ENCODE results near the gene SH3GL2.
A peak's percentile ranks its signal among the peaks of the same experiment; 100 is the strongest.

The SH3GL2 gene

GRCh38 chr9:17699615-17700330 lies 120.9 kb downstream of the SH3GL2 start:
- no peak overlapping the region for H2BK15ac ChIP-seq (replicated peaks; ENCODE audit: low read depth)
- H3K27ac ChIP-seq (ENCODE audit: low read depth, low read length) = no peak overlapping the region
- no peak overlapping the region for H3K9ac ChIP-seq (ENCODE audit: low read length)
- no peak overlapping the region for H3K4me2 ChIP-seq (ENCODE audit: low read length)
- H4K8ac ChIP-seq (ENCODE audit: low read depth, low read length) = no peak overlapping the region
- H3K4me3 ChIP-seq (ENCODE audit: low read length) = no peak overlapping the region
- H3K27me3 ChIP-seq (ENCODE audit: insufficient read depth, low read length, poor library complexity) = no peaks in the 10 kb centered on the region
- no peaks in the 10 kb centered on the region for H3K79me2 ChIP-seq (ENCODE audit: control insufficient read depth, insufficient read depth, low read length)
- H3K23ac ChIP-seq (ENCODE audit: low read length) = no peak overlapping the region
- no peaks in the 10 kb centered on the region for H3K4me1 ChIP-seq (ENCODE audit: control insufficient read depth, low read depth, low read length)
- no peak overlapping the region for H3K56ac ChIP-seq (ENCODE audit: low read length)
- H3K79me1 ChIP-seq (ENCODE audit: low read length) = no peaks in the 10 kb centered on the region
- DNase-seq = no peak
- H2AK5ac ChIP-seq (ENCODE audit: low read length) = no peak overlapping the region
- H2BK120ac ChIP-seq (ENCODE audit: low read depth, low read length) = no peak overlapping the region
- no peak overlapping the region for H2BK5ac ChIP-seq (ENCODE audit: low read length)
- H3K18ac ChIP-seq (ENCODE audit: low read length) = no peak overlapping the region
- H4K5ac ChIP-seq (ENCODE audit: low read length) = no peak overlapping the region
- no peaks in the 10 kb centered on the region for H3K36me3 ChIP-seq (ENCODE audit: control insufficient read depth, insufficient read depth, low read length)
- no CpG with 5 or more reads among the region's 3 CpGs for WGBS (ENCODE audit: extremely low coverage, insufficient coverage, low lambda C conversion rate)
- H3K4ac ChIP-seq (ENCODE audit: low read depth, low read length) = no peak overlapping the region

GRCh38 chr9:17706347-17706746 lies 127.5 kb downstream of the SH3GL2 start:
- no peak overlapping the region for H2AK5ac ChIP-seq (ENCODE audit: low read length)
- H3K56ac ChIP-seq (ENCODE audit: low read length) = no peak overlapping the region
- no CpG with 5 or more reads among the region's 2 CpGs for WGBS (ENCODE audit: extremely low coverage, insufficient coverage, low lambda C conversion rate)

GRCh38 chr9:17719053-17719452 lies 140.2 kb downstream of the SH3GL2 start:
- H2BK15ac ChIP-seq (replicated peaks; ENCODE audit: low read depth) = no peak overlapping the region
- H3K4me1 ChIP-seq (ENCODE audit: control insufficient read depth, low read depth, low read length) = no peaks in the 10 kb centered on the region
- no peak overlapping the region for H3K27ac ChIP-seq (ENCODE audit: low read depth, low read length)
- WGBS (ENCODE audit: extremely low coverage, insufficient coverage, low lambda C conversion rate) = no CpG with 5 or more reads among the region's 1 CpG
- no peak overlapping the region for H2AK5ac ChIP-seq (ENCODE audit: low read length)
- H4K8ac ChIP-seq (ENCODE audit: low read depth, low read length) = no peak overlapping the region
- H2BK120ac ChIP-seq (ENCODE audit: low read depth, low read length) = no peak overlapping the region
- DNase-seq = no peak
- H3K4ac ChIP-seq (ENCODE audit: low read depth, low read length) = no peak overlapping the region
- H3K79me1 ChIP-seq (ENCODE audit: low read length) = no peaks in the 10 kb centered on the region
- no peak overlapping the region for H3K4me3 ChIP-seq (ENCODE audit: low read length)
- H3K9ac ChIP-seq (ENCODE audit: low read length) = no peak overlapping the region
- no peaks in the 10 kb centered on the region for H3K36me3 ChIP-seq (ENCODE audit: control insufficient read depth, insufficient read depth, low read length)
- H3K23ac ChIP-seq (ENCODE audit: low read length) = no peak overlapping the region
- no peaks in the 10 kb centered on the region for H3K79me2 ChIP-seq (ENCODE audit: control insufficient read depth, insufficient read depth, low read length)
- no peak overlapping the region for H3K18ac ChIP-seq (ENCODE audit: low read length)
- H3K4me2 ChIP-seq (ENCODE audit: low read length) = no peak overlapping the region
- no peak overlapping the region for H4K5ac ChIP-seq (ENCODE audit: low read length)
- no peak overlapping the region for H3K56ac ChIP-seq (ENCODE audit: low read length)
- no peaks in the 10 kb centered on the region for H3K27me3 ChIP-seq (ENCODE audit: insufficient read depth, low read length, poor library complexity)
- H2BK5ac ChIP-seq (ENCODE audit: low read length) = no peak overlapping the region

More at GRCh38 chr9:17706347-17706746, 127.5 kb downstream of the SH3GL2 start:
- no peaks in the 10 kb centered on the region for H3K4me1 ChIP-seq (ENCODE audit: control insufficient read depth, low read depth, low read length)
- H3K27me3 ChIP-seq (ENCODE audit: insufficient read depth, low read length, poor library complexity) = no peaks in the 10 kb centered on the region
- no peak overlapping the region for H3K18ac ChIP-seq (ENCODE audit: low read length)
- no peak overlapping the region for H2BK120ac ChIP-seq (ENCODE audit: low read depth, low read length)
- no peak overlapping the region for H3K9ac ChIP-seq (ENCODE audit: low read length)
- no peak overlapping the region for H3K27ac ChIP-seq (ENCODE audit: low read depth, low read length)
- H4K5ac ChIP-seq (ENCODE audit: low read length) = no peak overlapping the region
- H3K4ac ChIP-seq (ENCODE audit: low read depth, low read length) = no peak overlapping the region
- H3K4me3 ChIP-seq (ENCODE audit: low read length) = no peak overlapping the region
- H3K36me3 ChIP-seq (ENCODE audit: control insufficient read depth, insufficient read depth, low read length) = no peaks in the 10 kb centered on the region
- no peak overlapping the region for H3K4me2 ChIP-seq (ENCODE audit: low read length)
- H3K79me1 ChIP-seq (ENCODE audit: low read length) = no peaks in the 10 kb centered on the region
- DNase-seq = no peak
- no peak overlapping the region for H2BK5ac ChIP-seq (ENCODE audit: low read length)
- H2BK15ac ChIP-seq (replicated peaks; ENCODE audit: low read depth) = no peak overlapping the region
- no peak overlapping the region for H4K8ac ChIP-seq (ENCODE audit: low read depth, low read length)
- no peaks in the 10 kb centered on the region for H3K79me2 ChIP-seq (ENCODE audit: control insufficient read depth, insufficient read depth, low read length)
- H3K23ac ChIP-seq (ENCODE audit: low read length) = no peak overlapping the region

- no CpG with 5 or more reads among the region's 3 CpGs for WGBS (ENCODE audit: extremely low coverage, insufficient coverage, low lambda C conversion rate)
- H3K9ac ChIP-seq (ENCODE audit: low read length) = no peak overlapping the region
- H2BK5ac ChIP-seq (ENCODE audit: low read length) = no peak overlapping the region
- H3K23ac ChIP-seq (ENCODE audit: low read length) = no peak overlapping the region
- H3K4me2 ChIP-seq (ENCODE audit: low read length) = no peak overlapping the region
- H3K36me3 ChIP-seq (ENCODE audit: control insufficient read depth, insufficient read depth, low read length) = no peaks in the 10 kb centered on the region
- no peak overlapping the region for H2AK5ac ChIP-seq (ENCODE audit: low read length)
- no peak overlapping the region for H4K8ac ChIP-seq (ENCODE audit: low read depth, low read length)
- H3K4ac ChIP-seq (ENCODE audit: low read depth, low read length) = no peak overlapping the region
- no peak overlapping the region for H3K18ac ChIP-seq (ENCODE audit: low read length)
- no peak overlapping the region for H2BK15ac ChIP-seq (replicated peaks; ENCODE audit: low read depth)
- H4K5ac ChIP-seq (ENCODE audit: low read length) = no peak overlapping the region
- no peaks in the 10 kb centered on the region for H3K79me2 ChIP-seq (ENCODE audit: control insufficient read depth, insufficient read depth, low read length)
- H3K27ac ChIP-seq (ENCODE audit: low read depth, low read length) = no peak overlapping the region
- H2BK120ac ChIP-seq (ENCODE audit: low read depth, low read length) = no peak overlapping the region
- H3K27me3 ChIP-seq (ENCODE audit: insufficient read depth, low read length, poor library complexity) = no peaks in the 10 kb centered on the region
- no peaks in the 10 kb centered on the region for H3K4me1 ChIP-seq (ENCODE audit: control insufficient read depth, low read depth, low read length)
- H3K4me3 ChIP-seq (ENCODE audit: low read length) = no peak overlapping the region
- H3K56ac ChIP-seq (ENCODE audit: low read length) = no peak overlapping the region
- H3K79me1 ChIP-seq (ENCODE audit: low read length) = no peaks in the 10 kb centered on the region
- DNase-seq = no peak
Observed at GRCh38 chr9:17721954-17722353, 143.1 kb downstream of the SH3GL2 start.

GRCh38 chr9:17723656-17724055 lies 144.8 kb downstream of the SH3GL2 start:
- Histone ChIP-seq H3K56ac (ENCODE audit: low read length) (no peak overlapping the region), H3K4ac (ENCODE audit: low read depth, low read length) (no peak overlapping the region), H4K8ac (ENCODE audit: low read depth, low read length) (no peak overlapping the region), H3K9ac (ENCODE audit: low read length) (no peak overlapping the region), H3K4me2 (ENCODE audit: low read length) (no peak overlapping the region), H3K4me1 (ENCODE audit: control insufficient read depth, low read depth, low read length) (no peaks in the 10 kb centered on the region), H3K36me3 (ENCODE audit: control insufficient read depth, insufficient read depth, low read length) (no peaks in the 10 kb centered on the region), H2BK120ac (ENCODE audit: low read depth, low read length) (no peak overlapping the region), H3K27me3 (ENCODE audit: insufficient read depth, low read length, poor library complexity) (no peaks in the 10 kb centered on the region), H4K5ac (ENCODE audit: low read length) (no peak overlapping the region), H3K18ac (ENCODE audit: low read length) (no peak overlapping the region), H2BK5ac (ENCODE audit: low read length) (no peak overlapping the region), H3K79me1 (ENCODE audit: low read length) (no peaks in the 10 kb centered on the region), H3K4me3 (ENCODE audit: low read length) (no peak overlapping the region), H3K79me2 (ENCODE audit: control insufficient read depth, insufficient read depth, low read length) (no peaks in the 10 kb centered on the region), H2BK15ac (replicated peaks; ENCODE audit: low read depth) (no peak overlapping the region), H3K23ac (ENCODE audit: low read length) (no peak overlapping the region), H3K27ac (ENCODE audit: low read depth, low read length) (no peak overlapping the region), H2AK5ac (ENCODE audit: low read length) (no peak overlapping the region)
- WGBS (ENCODE audit: extremely low coverage, insufficient coverage, low lambda C conversion rate) = no CpG with 5 or more reads among the region's 2 CpGs
- DNase-seq = peak; percentile 1

Measured in mesendoderm (in vitro differentiated cells).